GM12878 (cell line): Measurements from ENCODE around the gene SDHAF2. TPM values are rescaled to one million over a fixed set of nuclear protein-coding genes. Genes with fewer than 3 reads are reported as not detected.

ENCODE experiments used
- ATAC-seq: fragments of 200-7000 bp; cut with Tn5 transposase; 3 replicates; pipeline ENCODE4 v1.9.1; 2020; ENCODE audit warnings: mild to moderate bottlenecking, moderate library complexity
- BruUV-seq: library from RNA; stranded (reverse); fragments of 400-500 nt; replicated peaks from 2 replicates; lab custom pipeline; 2021; lab: Mats Ljungman, UMichigan
- CTCF ChIA-PET: fragments of 300-600 bp; sonication (Branson Sonifier 250); formaldehyde crosslinking; extraction: SDS; loops from one replicate; lab custom pipeline; 2021; ENCODE audit warnings: inconsistent platforms; lab: Yijun Ruan, JAX
- POLR2A ChIA-PET: fragments of 350-600 bp; formaldehyde crosslinking; extraction: SDS; loops from one replicate; lab custom pipeline; 2021; ENCODE audit warnings: inconsistent platforms; lab: Charles Lee
- RAD21 ChIA-PET: fragments of 300-600 bp; sonication (Branson Sonifier 250); formaldehyde crosslinking; loops from one replicate; lab custom pipeline; 2023; ENCODE audit warnings: antibody characterized with exemption; ENCODE audit not compliant: unreplicated experiment; lab: Charles Lee
- SMC1A ChIA-PET: fragments of 300-600 bp; sonication (Branson Sonifier 250); formaldehyde crosslinking; loops from one replicate; lab custom pipeline; 2023; ENCODE audit not compliant: unreplicated experiment, uncharacterized antibody; lab: Charles Lee
- DNase-seq: peaks from one replicate; pipeline ENCODE4 v3.0.0-alpha.2; 2011; ENCODE audit warnings: low read depth, low spot score
- FAIRE-seq: peaks from 3 replicates; lab custom pipeline; 2011; peaks lifted over from hg19 to GRCh38; lab: Jason Lieb, UNC
- H2AFZ ChIP-seq: 2 replicates; pipeline ENCODE4 v1.6.0; 2011; ENCODE audit warnings: low read depth, low read length, control low read depth; ENCODE audit not compliant: control insufficient read depth
- H3K27ac ChIP-seq: 2 replicates; pipeline ENCODE4 v1.5.1; 2011; ENCODE audit warnings: control low read depth; ENCODE audit not compliant: control insufficient read depth, insufficient read depth
- H3K27me3 ChIP-seq, 2 experiments: replicated peaks in 1 of 2; 2 replicates each; pipeline versions ENCODE4 v1.6.0 to v1.6.1; 2011; ENCODE audit warnings: low read length in 1 of 2; ENCODE audit not compliant: control insufficient read depth in 2 of 2, insufficient read depth in 2 of 2
- H3K36me3 ChIP-seq, 2 experiments: 2 replicates each; pipeline ENCODE4 v1.5.1; 2011; ENCODE audit warnings: low read length in 1 of 2; ENCODE audit not compliant: control insufficient read depth in 2 of 2, insufficient read depth in 2 of 2
- H3K4me1 ChIP-seq: 2 replicates; pipeline ENCODE4 v1.6.1; 2011; ENCODE audit warnings: mild to moderate bottlenecking, low read length, moderate library complexity, mixed read lengths; ENCODE audit not compliant: control insufficient read depth, insufficient read depth
- H3K4me2 ChIP-seq: 2 replicates; pipeline ENCODE4 v1.6.0; 2011; ENCODE audit warnings: control low read depth; ENCODE audit not compliant: control insufficient read depth, insufficient read depth
- H3K4me3 ChIP-seq: fragments of 200-600 bp; sonication (generic); 2 replicates; pipeline ENCODE4 v1.5.1; 2016
- H3K79me2 ChIP-seq: 2 replicates; pipeline ENCODE4 v1.6.0; 2011; ENCODE audit warnings: low read length; ENCODE audit not compliant: control insufficient read depth, insufficient read depth
- H3K9ac ChIP-seq: 2 replicates; pipeline ENCODE4 v1.8.0; 2011; ENCODE audit warnings: low read length, control low read depth, mixed read lengths; ENCODE audit not compliant: control insufficient read depth, insufficient read depth
- H3K9me3 ChIP-seq: replicated peaks from 3 replicates; pipeline ENCODE4 v1.5.1; 2011; ENCODE audit warnings: mild to moderate bottlenecking, low read length; ENCODE audit not compliant: control insufficient read depth, insufficient read depth
- H4K20me1 ChIP-seq: 2 replicates; pipeline ENCODE4 v1.6.0; 2011; ENCODE audit not compliant: control insufficient read depth, insufficient read depth
- EP300 ChIP-seq, 2 experiments: fragments of 150-350 bp in 1 of 2; IDR thresholded peaks; 2 replicates each; pipeline ENCODE4 v1.6.1; 2011 to 2012; ENCODE audit warnings: low read depth in 2 of 2, low read length in 2 of 2, borderline replicate concordance in 1 of 2, improper control_type of control experiment in 1 of 2, inconsistent platforms in 1 of 2; ENCODE audit not compliant: control insufficient read depth in 1 of 2
- NRF1 ChIP-seq: conservative IDR thresholded peaks from 2 replicates; pipeline ENCODE4 v1.6.1; 2011; ENCODE audit warnings: mild to moderate bottlenecking, low read depth, low read length, improper control_type of control experiment
- SMC3 ChIP-seq: IDR thresholded peaks from 2 replicates; pipeline ENCODE4 v1.6.1; 2011; ENCODE audit warnings: low read length, improper control_type of control experiment, borderline replicate concordance
- WGBS: methylation state at CpG from one replicate; pipeline ENCODE4 v1.1.6; 2016; ENCODE audit warnings: low lambda C conversion rate; ENCODE audit not compliant: insufficient replicate concordance, insufficient coverage; ENCODE audit errors: missing lambda C conversion rate; 5-methylcytosine and 5-hydroxymethylcytosine counted together
- in situ Hi-C: fragments of 300-500 bp; cut with MboI; formaldehyde crosslinking; loops from 9 replicates; pipeline ENCODE4 v1.14.3; 2018; ENCODE audit warnings: mixed read lengths
- intact Hi-C: fragments of 100-400 bp; cut with micrococcal nuclease; formaldehyde crosslinking; loops from one replicate; pipeline ENCODE4 v1.14.2; 2022; ENCODE audit not compliant: unreplicated experiment
- polyA plus RNA-seq, 11 experiments: library from polyadenylated mRNA; depleted of rRNA in 4 of 11; unstranded in 6 of 11; stranded (reverse) in 5 of 11; fragments of >200 nt; fragmentation: Nextera tagmentation in 4 of 11; fragmentation: Illumina TruSeq in 1 of 11; extraction: Ambion mirVana in 4 of 11; extraction: Trizol in 1 of 11; gene quantifications; 1 replicate in 1 of 11; 2 replicates in 10 of 11; pipeline versions ENCODE4 v1.2.1 to v1.2.3, GENCODE V29; 2011 to 2016; ENCODE audit warnings: inconsistent platforms in 2 of 11, missing spikeins in 2 of 11, low read depth in 1 of 11
- total RNA-seq, 4 experiments: library from RNA; depleted of rRNA in 3 of 4; stranded (reverse); fragments of >200 nt in 3 of 4; fragmentation: Illumina TruSeq in 1 of 4; extraction: Trizol in 1 of 4; gene quantifications; 2 replicates each; pipeline versions ENCODE4 v1.2.1 to v1.2.3, GENCODE V29; 2013 to 2021
- TF ChIP-seq, protein P1 (sequence below), 3 experiments: IDR thresholded peaks in 2 of 3; conservative IDR thresholded peaks in 1 of 3; 2 replicates each; pipeline ENCODE4 v1.5.1; 2011; ENCODE audit warnings: low read depth in 3 of 3, low read length in 3 of 3, mild to moderate bottlenecking in 3 of 3, control low read depth in 2 of 3, moderate library complexity in 2 of 3, inconsistent platforms in 1 of 3, mixed read lengths in 1 of 3; ENCODE audit not compliant: control insufficient read depth in 2 of 3, insufficient read depth in 1 of 3; ENCODE audit errors: extremely low read depth in 1 of 3

The SDHAF2 gene
- total and polyA plus RNA-seq, 10 of the 15 experiments (the other 5 are each of a cell fraction or from before 2014, with no cell fraction given): 30.6 to 160 (median 78.3) TPM

DNA sequence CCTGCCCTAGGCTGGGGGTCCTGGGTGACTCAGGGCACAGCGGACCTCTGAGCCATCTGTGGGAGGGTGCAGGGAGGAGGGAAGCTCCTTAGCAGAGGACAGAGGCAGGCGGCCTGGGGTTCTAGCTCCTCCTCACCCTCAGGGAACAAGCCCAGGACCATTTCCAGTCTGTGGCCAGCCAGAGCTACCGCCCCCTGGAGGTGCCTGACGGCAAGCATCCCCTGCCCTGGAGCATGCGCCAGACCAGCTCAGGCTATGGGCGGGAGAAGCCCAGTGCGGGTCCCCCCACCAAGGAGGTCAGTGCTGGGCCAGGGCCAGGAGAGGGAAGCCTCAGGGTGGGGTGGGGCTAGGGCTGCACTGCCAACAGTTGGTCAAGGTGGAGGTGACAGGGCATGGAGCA, 52.6 kb downstream of the SDHAF2 start:
- intact Hi-C loops: no loop called here
- Histone ChIP-seq H3K36me3 (no peaks in the 10 kb centered on the region), H3K4me2 (no peak overlapping the region), H3K79me2 (no peaks in the 10 kb centered on the region), H3K4me1 (no peaks in the 10 kb centered on the region), H3K9ac (no peak overlapping the region), H3K27ac (no peak overlapping the region), H3K27me3 (no peaks in the 10 kb centered on the region), H3K4me3 (no peak overlapping the region)
- peak; percentile 82 for ATAC-seq
- CTCF ChIA-PET: interaction anchor here (0.5 to 2.5 kb wide), 16 partner anchors 10 to 156 kb away, joined by 3 to 12 read pairs (median 4); no protein-coding TSS in a partner anchor
- POLR2A ChIA-PET: interaction anchor here (0.6 kb wide), 1 partner anchor 113 kb away, joined by 3 read pairs; no protein-coding TSS in a partner anchor
- no TSS peak for BruUV-seq
- no peak for DNase-seq
- SMC1A ChIA-PET: interaction anchor here (1.0 kb wide), 1 partner anchor 37 kb away, joined by 3 read pairs; no protein-coding TSS in a partner anchor
- 17% methylated on average over 7 of the region's 7 CpGs for WGBS
- FAIRE-seq: no peak
- in situ Hi-C loops: no loop called here
- TF ChIP-seq EP300 (IDR thresholded peaks at IDR 0.05; ENCODE audit: borderline replicate concordance in 1 of 2, control insufficient read depth in 1 of 2, low read depth in 2 of 2, low read length in 2 of 2): no peak
- TF ChIP-seq, protein P1, sequence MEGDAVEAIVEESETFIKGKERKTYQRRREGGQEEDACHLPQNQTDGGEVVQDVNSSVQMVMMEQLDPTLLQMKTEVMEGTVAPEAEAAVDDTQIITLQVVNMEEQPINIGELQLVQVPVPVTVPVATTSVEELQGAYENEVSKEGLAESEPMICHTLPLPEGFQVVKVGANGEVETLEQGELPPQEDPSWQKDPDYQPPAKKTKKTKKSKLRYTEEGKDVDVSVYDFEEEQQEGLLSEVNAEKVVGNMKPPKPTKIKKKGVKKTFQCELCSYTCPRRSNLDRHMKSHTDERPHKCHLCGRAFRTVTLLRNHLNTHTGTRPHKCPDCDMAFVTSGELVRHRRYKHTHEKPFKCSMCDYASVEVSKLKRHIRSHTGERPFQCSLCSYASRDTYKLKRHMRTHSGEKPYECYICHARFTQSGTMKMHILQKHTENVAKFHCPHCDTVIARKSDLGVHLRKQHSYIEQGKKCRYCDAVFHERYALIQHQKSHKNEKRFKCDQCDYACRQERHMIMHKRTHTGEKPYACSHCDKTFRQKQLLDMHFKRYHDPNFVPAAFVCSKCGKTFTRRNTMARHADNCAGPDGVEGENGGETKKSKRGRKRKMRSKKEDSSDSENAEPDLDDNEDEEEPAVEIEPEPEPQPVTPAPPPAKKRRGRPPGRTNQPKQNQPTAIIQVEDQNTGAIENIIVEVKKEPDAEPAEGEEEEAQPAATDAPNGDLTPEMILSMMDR (IDR thresholded peaks at IDR 0.05 in 2 of 3, conservative IDR thresholded peaks at IDR 0.05 in 1 of 3; ENCODE audit: control insufficient read depth in 2 of 3, extremely low read depth in 1 of 3, insufficient read depth in 1 of 3, low read depth in 3 of 3, low read length in 3 of 3): peak; percentile 46 to 71 (median 53)
- TF ChIP-seq NRF1: 0 out of 2 replicates have a peak, but pooled peaks have one; percentile 25
- peak; percentile 7; the same call in 1 of the 2 replicates for TF ChIP-seq SMC3
- TF ChIP-seq, all 136 proteins: peak for 3
- no peak overlapping the region for H2AFZ ChIP-seq
- H4K20me1 ChIP-seq: peaks cover 3% of the 10 kb centered on the region; the same call in 1 of the 2 replicates
- RAD21 ChIA-PET: interaction anchor here (0.6 kb wide), 1 partner anchor 34 kb away, joined by 3 read pairs; no protein-coding TSS in a partner anchor
- H3K9me3 ChIP-seq: no peaks in the 10 kb centered on the region
